GM21786 (cell line): Measurements from ENCODE around the gene CCDC102A.

Source experiments
- ATAC-seq: cut with Tn5 transposase; IDR thresholded peaks from one replicate; pipeline ENCODE4 v1.9.1; 2021; ENCODE audit not compliant: unreplicated experiment

CCDC102A gene

GRCh38 chr16:57462209-57462977 is 74.0 kb downstream of the CCDC102A start, which contains the start of gene POLR2C:
Gene POLR2C (plus strand): TSS chr16:57462679. CDS start chr16:57462725, 46 bp downstream.
- peak; percentile 92 for ATAC-seq
